IMR-90 (cell line): Measurements from ENCODE around the gene LBHD2. TPM values are rescaled to one million over a fixed set of nuclear protein-coding genes. Genes with fewer than 3 reads are reported as not detected.
A peak's percentile ranks its signal among the peaks of the same experiment; 100 is the strongest.

ENCODE experiments used
- ATAC-seq: fragments of 200-7000 bp; cut with Tn5 transposase; 2 replicates; pipeline ENCODE4 v1.9.1; 2020; ENCODE audit warnings: low read depth, mild to moderate bottlenecking, moderate library complexity
- BruUV-seq: library from RNA; stranded (reverse); fragments of 400-500 nt; replicated peaks from 2 replicates; lab custom pipeline; 2021; lab: Mats Ljungman, UMichigan
- CTCF ChIA-PET: fragments of 300-600 bp; formaldehyde crosslinking; extraction: SDS; loops from one replicate; lab custom pipeline; 2021; ENCODE audit warnings: antibody characterized with exemption; lab: Yijun Ruan, JAX
- POLR2A ChIA-PET: fragments of 300-600 bp; sonication (Branson Sonifier 250); formaldehyde crosslinking; loops from one replicate; lab custom pipeline; 2022; ENCODE audit warnings: antibody characterized with exemption; ENCODE audit not compliant: unreplicated experiment; lab: Charles Lee
- DNase-seq: peaks from one replicate; pipeline ENCODE4 v3.0.0; 2013
- H2AFZ ChIP-seq: replicated peaks from 2 replicates; pipeline ENCODE3; 2013; ENCODE audit warnings: low read length, mild to moderate bottlenecking; ENCODE audit not compliant: poor library complexity
- H2AK5ac ChIP-seq: 2 replicates; pipeline ENCODE4 v1.6.1; 2013; ENCODE audit warnings: low read depth, low read length, inconsistent platforms
- H2AK9ac ChIP-seq: replicated peaks from 2 replicates; pipeline ENCODE3; 2013; ENCODE audit warnings: mild to moderate bottlenecking, low read depth, low read length, moderate library complexity; ENCODE audit not compliant: poor library complexity
- H2BK120ac ChIP-seq: 2 replicates; pipeline ENCODE4 v1.6.1; 2013; ENCODE audit warnings: low read depth, low read length, inconsistent platforms
- H2BK15ac ChIP-seq: 3 replicates; pipeline ENCODE4 v1.6.1; 2013; ENCODE audit warnings: low read depth, low read length, inconsistent platforms
- H2BK20ac ChIP-seq: 2 replicates; pipeline ENCODE4 v1.6.1; 2013; ENCODE audit warnings: low read depth, mild to moderate bottlenecking, inconsistent platforms, low read length, moderate library complexity
- H2BK5ac ChIP-seq: 2 replicates; pipeline ENCODE4 v1.6.1; 2013; ENCODE audit warnings: mild to moderate bottlenecking, low read depth, low read length, inconsistent platforms; ENCODE audit not compliant: poor library complexity, severe bottlenecking
- H3K14ac ChIP-seq: replicated peaks from 2 replicates; pipeline ENCODE4 v1.6.1; 2013; ENCODE audit warnings: low read depth, low read length, inconsistent platforms
- H3K18ac ChIP-seq: 2 replicates; pipeline ENCODE4 v1.6.1; 2013; ENCODE audit warnings: low read depth, low read length, control low read depth
- H3K23ac ChIP-seq: 2 replicates; pipeline ENCODE4 v1.6.1; 2013; ENCODE audit warnings: low read depth, low read length, inconsistent platforms
- H3K27ac ChIP-seq: 2 replicates; pipeline ENCODE4 v1.5.1; 2013; ENCODE audit warnings: mild to moderate bottlenecking, control low read depth, low read length; ENCODE audit not compliant: insufficient read depth
- H3K27me3 ChIP-seq: 2 replicates; pipeline ENCODE4 v1.6.1; 2013; ENCODE audit warnings: low read length; ENCODE audit not compliant: control insufficient read depth, insufficient read depth
- H3K36me3 ChIP-seq: 2 replicates; pipeline ENCODE4 v1.6.1; 2013; ENCODE audit warnings: low read length, mixed read lengths; ENCODE audit not compliant: control insufficient read depth, insufficient read depth
- H3K4ac ChIP-seq: 2 replicates; pipeline ENCODE4 v1.6.1; 2013; ENCODE audit warnings: low read depth, low read length, inconsistent platforms
- H3K4me1 ChIP-seq: 2 replicates; pipeline ENCODE4 v1.6.1; 2013; ENCODE audit warnings: low read length, mixed read lengths; ENCODE audit not compliant: control insufficient read depth, insufficient read depth
- H3K4me2 ChIP-seq: 2 replicates; pipeline ENCODE4 v1.6.1; 2013; ENCODE audit warnings: low read depth, mild to moderate bottlenecking, control low read depth, low read length, moderate library complexity
- H3K4me3 ChIP-seq: 2 replicates; pipeline ENCODE4 v1.5.1; 2013; ENCODE audit warnings: low read depth, mild to moderate bottlenecking, control low read depth, low read length, moderate library complexity; ENCODE audit not compliant: insufficient read depth
- H3K56ac ChIP-seq: 2 replicates; pipeline ENCODE4 v1.6.1; 2013; ENCODE audit warnings: low read length, inconsistent platforms; ENCODE audit not compliant: insufficient read depth; ENCODE audit errors: extremely low read depth
- H3K79me1 ChIP-seq, 2 experiments: 2 replicates each; pipeline ENCODE4 v1.6.1; 2013; ENCODE audit warnings: low read length in 2 of 2, inconsistent platforms in 1 of 2, low read depth in 1 of 2
- H3K9ac ChIP-seq: 2 replicates; pipeline ENCODE4 v1.6.1; 2013; ENCODE audit warnings: low read depth, low read length, control low read depth
- H3K9me1 ChIP-seq: 2 replicates; pipeline ENCODE4 v1.6.1; 2013; ENCODE audit warnings: low read length, inconsistent platforms; ENCODE audit not compliant: insufficient read depth
- H3K9me3 ChIP-seq: 2 replicates; pipeline ENCODE4 v1.6.1; 2013; ENCODE audit warnings: low read length; ENCODE audit not compliant: control insufficient read depth, insufficient read depth
- H4K20me1 ChIP-seq: 2 replicates; pipeline ENCODE4 v1.6.1; 2013; ENCODE audit warnings: low read length, inconsistent platforms; ENCODE audit not compliant: insufficient read depth
- H4K5ac ChIP-seq: 2 replicates; pipeline ENCODE4 v1.6.1; 2013; ENCODE audit warnings: mild to moderate bottlenecking, low read depth, low read length, control low read depth
- H4K8ac ChIP-seq, 2 experiments: 2 replicates each; pipeline ENCODE4 v1.6.1; 2013; ENCODE audit warnings: low read depth in 2 of 2, low read length in 2 of 2, control low read depth in 1 of 2, inconsistent platforms in 1 of 2
- H4K91ac ChIP-seq: 2 replicates; pipeline ENCODE4 v1.6.1; 2013; ENCODE audit warnings: low read depth, low read length, inconsistent platforms; ENCODE audit not compliant: insufficient read depth
- BHLHE40 ChIP-seq: fragments of 150-350 bp; IDR thresholded peaks from 2 replicates; pipeline ENCODE4 v1.6.1; 2016; ENCODE audit warnings: mild to moderate bottlenecking, low read depth, low read length
- CEBPB ChIP-seq: IDR thresholded peaks from 2 replicates; pipeline ENCODE4 v1.6.1; 2012; ENCODE audit warnings: low read depth, low read length, improper control_type of control experiment
- FOS ChIP-seq: fragments of 150-350 bp; IDR thresholded peaks from 2 replicates; pipeline ENCODE4 v1.6.1; 2016; ENCODE audit warnings: low read depth, low read length
- MAFK ChIP-seq: IDR thresholded peaks from 2 replicates; pipeline ENCODE4 v1.6.1; 2012; ENCODE audit warnings: low read depth, low read length, improper control_type of control experiment
- MAZ ChIP-seq: IDR thresholded peaks from 2 replicates; pipeline ENCODE4 v1.6.1; 2012; ENCODE audit warnings: low read depth, mild to moderate bottlenecking, low read length, improper control_type of control experiment, moderate library complexity, borderline replicate concordance
- NFE2L2 ChIP-seq: fragments of 150-350 bp; IDR thresholded peaks from 2 replicates; pipeline ENCODE4 v1.6.1; 2016; ENCODE audit warnings: low read depth, mild to moderate bottlenecking, low read length
- POLR2A ChIP-seq: IDR thresholded peaks from 2 replicates; pipeline ENCODE4 v1.6.1; 2012; ENCODE audit warnings: mild to moderate bottlenecking, low read depth, low read length
- RFX5 ChIP-seq: IDR thresholded peaks from 2 replicates; pipeline ENCODE4 v1.8.0; 2012; ENCODE audit warnings: low read depth, mild to moderate bottlenecking, low read length, moderate library complexity
- SMC3 ChIP-seq: fragments of 150-350 bp; IDR thresholded peaks from 2 replicates; pipeline ENCODE4 v1.6.1; 2016; ENCODE audit warnings: low read depth, mild to moderate bottlenecking, antibody characterized with exemption, low read length, moderate library complexity
- WGBS, 2 experiments: methylation state at CpG; one replicate each; pipeline versions ENCODE4 v1.1.5 to v1.1.7; 2013; ENCODE audit warnings: missing lambda C conversion rate in 2 of 2; ENCODE audit not compliant: insufficient read length in 1 of 2; ENCODE audit errors: extremely low coverage in 2 of 2; 5-methylcytosine and 5-hydroxymethylcytosine counted together
- dilution Hi-C: fragments of 300-500 bp; cut with HindIII; formaldehyde crosslinking; loops from one replicate; pipeline ENCODE4 v1.14.3; 2018; ENCODE audit warnings: low sequenced_read_pairs; ENCODE audit not compliant: unreplicated experiment
- in situ Hi-C: fragments of 300-500 bp; cut with MboI; formaldehyde crosslinking; loops from 3 replicates; pipeline ENCODE4 v1.14.3; 2019; ENCODE audit warnings: low sequenced_read_pairs, inconsistent platforms, mixed read lengths
- intact Hi-C: fragments of 100-400 bp; cut with micrococcal nuclease; formaldehyde crosslinking; loops from 2 replicates; pipeline ENCODE4 v1.10.0; 2022
- polyA plus RNA-seq, 3 experiments: library from polyadenylated mRNA; depleted of rRNA; stranded (reverse); fragments of >200 nt; gene quantifications; 2 replicates each; pipeline ENCODE4 v1.2.3, GENCODE V29; 2012; ENCODE audit warnings: low replicate concordance in 1 of 3
- total RNA-seq: library from RNA; depleted of rRNA; stranded (reverse); fragments of >200 nt; gene quantifications from 2 replicates; pipeline ENCODE4 v1.2.3, GENCODE V29; 2012
- TF ChIP-seq, protein P1 (sequence below): conservative IDR thresholded peaks from 2 replicates; pipeline ENCODE4 v1.5.1; 2012; ENCODE audit warnings: mild to moderate bottlenecking, low read depth, low read length, improper control_type of control experiment
- TF ChIP-seq, protein P2 (sequence below): fragments of 150-350 bp; IDR thresholded peaks from 2 replicates; pipeline ENCODE4 v1.6.1; 2016; ENCODE audit warnings: low read depth, mild to moderate bottlenecking, low read length, moderate library complexity, borderline replicate concordance

Gene LBHD2
- total and polyA plus RNA-seq, 2 of the 4 experiments (the other 2 are of a cell fraction), result not detected

DNA sequence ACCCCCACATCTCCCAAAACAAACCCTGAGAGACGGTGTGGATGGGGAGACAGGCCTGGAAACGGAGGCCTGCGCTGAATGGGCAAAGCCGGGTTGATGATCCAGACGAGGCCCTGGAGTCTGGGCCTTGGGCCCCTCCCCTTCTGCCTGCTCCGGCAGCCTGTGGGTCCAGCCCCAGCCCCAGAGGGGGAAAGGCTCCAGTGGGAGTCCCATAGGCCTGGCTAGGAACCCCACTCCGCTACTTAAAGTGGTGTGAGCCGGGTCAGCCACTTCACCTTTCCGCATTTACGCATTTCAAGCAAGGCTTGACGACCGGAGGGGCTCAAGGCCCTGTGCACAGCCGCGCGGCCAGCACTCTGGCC lies 38.6 kb downstream of the LBHD2 start:
- peak overlapping the region; percentile 34; the same call in 1 of the 2 replicates for H4K91ac ChIP-seq
- H2BK5ac ChIP-seq, result no peak overlapping the region
- H2BK15ac ChIP-seq, result no peak overlapping the region; the same call in 2 of the 3 replicates
- peaks cover 6% of the 10 kb centered on the region; the same call in 1 of the 2 replicates for H3K27me3 ChIP-seq
- no peak overlapping the region for H3K4me3 ChIP-seq
- BruUV-seq, result no TSS peak
- H4K8ac ChIP-seq, result peak overlapping the region; percentile 45 to 63; a peak in 1 of 4 replicates
- POLR2A ChIA-PET, result no interaction called here
- H3K56ac ChIP-seq, result no peak overlapping the region
- peak overlapping the region; percentile 39; the same call in 1 of the 2 replicates for H2BK120ac ChIP-seq
- H3K27ac ChIP-seq, result no peak overlapping the region
- H2AK9ac ChIP-seq, result peak overlapping the region; percentile 62
- in situ Hi-C loops, result no loop called here
- no peak for ATAC-seq
- no peak overlapping the region for H3K18ac ChIP-seq
- H3K4me2 ChIP-seq, result no peak overlapping the region
- H3K14ac ChIP-seq, result peak overlapping the region; percentile 62
- no peaks in the 10 kb centered on the region; the same call in 1 of the 2 replicates for H4K20me1 ChIP-seq
- H3K9me3 ChIP-seq, result no peaks in the 10 kb centered on the region
- peaks cover 20% of the 10 kb centered on the region for H3K4me1 ChIP-seq
- DNase-seq, result no peak
- intact Hi-C loops, result no loop called here
- H3K4ac ChIP-seq, result peak overlapping the region; percentile 8
- H2AK5ac ChIP-seq, result peak overlapping the region; percentile 58; the same call in 1 of the 2 replicates
- TF ChIP-seq POLR2A, result no peak
- TF ChIP-seq, protein P1, sequence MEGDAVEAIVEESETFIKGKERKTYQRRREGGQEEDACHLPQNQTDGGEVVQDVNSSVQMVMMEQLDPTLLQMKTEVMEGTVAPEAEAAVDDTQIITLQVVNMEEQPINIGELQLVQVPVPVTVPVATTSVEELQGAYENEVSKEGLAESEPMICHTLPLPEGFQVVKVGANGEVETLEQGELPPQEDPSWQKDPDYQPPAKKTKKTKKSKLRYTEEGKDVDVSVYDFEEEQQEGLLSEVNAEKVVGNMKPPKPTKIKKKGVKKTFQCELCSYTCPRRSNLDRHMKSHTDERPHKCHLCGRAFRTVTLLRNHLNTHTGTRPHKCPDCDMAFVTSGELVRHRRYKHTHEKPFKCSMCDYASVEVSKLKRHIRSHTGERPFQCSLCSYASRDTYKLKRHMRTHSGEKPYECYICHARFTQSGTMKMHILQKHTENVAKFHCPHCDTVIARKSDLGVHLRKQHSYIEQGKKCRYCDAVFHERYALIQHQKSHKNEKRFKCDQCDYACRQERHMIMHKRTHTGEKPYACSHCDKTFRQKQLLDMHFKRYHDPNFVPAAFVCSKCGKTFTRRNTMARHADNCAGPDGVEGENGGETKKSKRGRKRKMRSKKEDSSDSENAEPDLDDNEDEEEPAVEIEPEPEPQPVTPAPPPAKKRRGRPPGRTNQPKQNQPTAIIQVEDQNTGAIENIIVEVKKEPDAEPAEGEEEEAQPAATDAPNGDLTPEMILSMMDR, result no peak
- TF ChIP-seq, protein P2, sequence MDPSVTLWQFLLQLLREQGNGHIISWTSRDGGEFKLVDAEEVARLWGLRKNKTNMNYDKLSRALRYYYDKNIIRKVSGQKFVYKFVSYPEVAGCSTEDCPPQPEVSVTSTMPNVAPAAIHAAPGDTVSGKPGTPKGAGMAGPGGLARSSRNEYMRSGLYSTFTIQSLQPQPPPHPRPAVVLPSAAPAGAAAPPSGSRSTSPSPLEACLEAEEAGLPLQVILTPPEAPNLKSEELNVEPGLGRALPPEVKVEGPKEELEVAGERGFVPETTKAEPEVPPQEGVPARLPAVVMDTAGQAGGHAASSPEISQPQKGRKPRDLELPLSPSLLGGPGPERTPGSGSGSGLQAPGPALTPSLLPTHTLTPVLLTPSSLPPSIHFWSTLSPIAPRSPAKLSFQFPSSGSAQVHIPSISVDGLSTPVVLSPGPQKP, result no peak
- TF ChIP-seq MAZ, result no peak
- no peak for TF ChIP-seq MAFK
- no peak for TF ChIP-seq SMC3
- no peak for TF ChIP-seq BHLHE40
- TF ChIP-seq RFX5, result no peak
- no peak for TF ChIP-seq FOS
- no peak for TF ChIP-seq NFE2L2
- TF ChIP-seq CEBPB, result no peak
- peak overlapping the region; percentile 8; the same call in 1 of the 2 replicates for H4K5ac ChIP-seq
- H3K23ac ChIP-seq, result no peak overlapping the region
- H3K9me1 ChIP-seq, result no peaks in the 10 kb centered on the region
- no peak overlapping the region for H3K9ac ChIP-seq
- no peak overlapping the region for H2BK20ac ChIP-seq
- dilution Hi-C loops, result no loop called here
- CTCF ChIA-PET, result no interaction called here
- no peaks in the 10 kb centered on the region for H3K79me1 ChIP-seq
- H2AFZ ChIP-seq, result peak overlapping the region; percentile 71
- no peaks in the 10 kb centered on the region for H3K36me3 ChIP-seq
- WGBS, 2 experiments, result 70% methylated on average over 7 of the region's 15 CpGs; no CpG with 5 or more reads in 1 of the 2 experiments
